ENCODE results near the gene OSCAR. TPM values are rescaled to one million over a fixed set of nuclear protein-coding genes. Genes with fewer than 3 reads are reported as not detected.

Gene OSCAR
- total RNA-seq, 4 donors from 2014 or later = 0.49 to 2.7 (median 1.8) TPM

DNA sequence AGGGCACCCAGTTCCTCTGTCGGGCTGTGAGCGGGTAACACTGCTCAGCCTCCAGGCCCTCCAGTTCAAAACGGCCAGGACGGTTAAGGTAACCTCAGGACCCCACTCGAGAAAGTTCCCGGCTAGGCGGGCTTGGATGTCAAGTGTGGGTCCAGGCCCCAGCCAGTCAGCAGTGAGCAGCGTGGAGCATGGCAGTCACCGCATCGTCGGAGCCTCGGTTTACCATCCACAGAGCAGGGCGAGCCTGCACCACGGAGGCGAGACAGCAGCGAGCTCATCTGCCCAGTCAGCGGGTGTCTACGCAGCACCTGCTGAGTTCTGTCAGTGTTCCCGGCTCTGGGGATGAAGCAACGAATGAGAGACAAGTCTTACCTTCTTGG, 29.0 kb upstream of the OSCAR start:
- no peaks in the 10 kb centered on the region for H3K9me3 ChIP-seq
- DNase-seq (ENCODE audit: low spot score in 2 of 2) = peak in 1 of 2 donors; percentile 55
- H3K27ac ChIP-seq = no peak overlapping the region
- peaks cover 5% of the 10 kb centered on the region for H3K4me1 ChIP-seq
- 87% methylated on average over 11 of the region's 20 CpGs for WGBS
- TF ChIP-seq POLR2AphosphoS5 (IDR thresholded peaks at IDR 0.05) (no peak), EP300 (IDR thresholded peaks at IDR 0.05) (no peak), POLR2A (IDR thresholded peaks at IDR 0.05) (no peak)
- TF ChIP-seq, protein P1, sequence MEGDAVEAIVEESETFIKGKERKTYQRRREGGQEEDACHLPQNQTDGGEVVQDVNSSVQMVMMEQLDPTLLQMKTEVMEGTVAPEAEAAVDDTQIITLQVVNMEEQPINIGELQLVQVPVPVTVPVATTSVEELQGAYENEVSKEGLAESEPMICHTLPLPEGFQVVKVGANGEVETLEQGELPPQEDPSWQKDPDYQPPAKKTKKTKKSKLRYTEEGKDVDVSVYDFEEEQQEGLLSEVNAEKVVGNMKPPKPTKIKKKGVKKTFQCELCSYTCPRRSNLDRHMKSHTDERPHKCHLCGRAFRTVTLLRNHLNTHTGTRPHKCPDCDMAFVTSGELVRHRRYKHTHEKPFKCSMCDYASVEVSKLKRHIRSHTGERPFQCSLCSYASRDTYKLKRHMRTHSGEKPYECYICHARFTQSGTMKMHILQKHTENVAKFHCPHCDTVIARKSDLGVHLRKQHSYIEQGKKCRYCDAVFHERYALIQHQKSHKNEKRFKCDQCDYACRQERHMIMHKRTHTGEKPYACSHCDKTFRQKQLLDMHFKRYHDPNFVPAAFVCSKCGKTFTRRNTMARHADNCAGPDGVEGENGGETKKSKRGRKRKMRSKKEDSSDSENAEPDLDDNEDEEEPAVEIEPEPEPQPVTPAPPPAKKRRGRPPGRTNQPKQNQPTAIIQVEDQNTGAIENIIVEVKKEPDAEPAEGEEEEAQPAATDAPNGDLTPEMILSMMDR (IDR thresholded peaks at IDR 0.05) = no peak
- peaks cover 74% of the 10 kb centered on the region for H3K36me3 ChIP-seq
- no peaks in the 10 kb centered on the region for H3K27me3 ChIP-seq
- no peak overlapping the region for H3K4me3 ChIP-seq

DNA sequence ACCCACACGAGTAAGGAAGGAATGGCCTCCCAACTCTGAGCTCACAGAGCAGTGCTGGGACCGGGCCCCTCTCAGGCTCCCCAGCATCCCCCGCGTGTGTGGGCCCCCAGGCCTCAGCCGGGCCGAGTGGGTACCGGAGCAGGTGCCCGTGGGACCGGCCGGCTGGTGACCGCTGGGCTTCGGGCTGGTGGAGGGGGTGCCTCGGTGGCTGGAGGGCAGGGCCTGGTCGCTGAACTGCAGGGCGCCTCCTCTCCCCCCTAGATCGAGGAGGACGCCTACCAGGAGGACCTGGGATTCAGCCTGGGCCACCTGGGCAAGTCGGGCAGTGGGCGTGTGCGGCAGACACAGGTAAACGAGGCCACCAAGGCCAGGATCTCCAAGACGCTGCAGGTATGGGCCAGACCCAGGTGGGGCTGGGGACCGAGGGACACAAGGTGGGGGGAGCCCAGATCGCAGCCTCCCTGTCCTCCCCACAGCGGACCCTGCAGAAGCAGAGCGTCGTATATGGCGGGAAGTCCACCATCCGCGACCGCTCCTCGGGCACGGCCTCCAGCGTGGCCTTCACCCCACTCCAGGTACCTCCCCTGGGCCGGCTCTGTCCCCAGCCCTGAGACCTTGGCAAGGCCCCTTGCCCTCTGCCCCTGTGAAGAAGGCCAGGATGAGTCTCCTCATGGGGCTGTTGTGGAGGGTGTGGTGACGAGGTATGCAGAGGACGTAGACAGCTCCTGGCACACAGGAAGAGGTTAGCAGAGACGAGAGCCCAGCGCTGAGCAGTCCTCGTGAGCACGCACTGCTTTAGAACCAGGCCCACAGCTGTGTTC, 28.4 kb upstream of the OSCAR start:
- peaks cover 80% of the 10 kb centered on the region for H3K36me3 ChIP-seq
- no peak overlapping the region for H3K4me3 ChIP-seq
- peak in 1 of 2 donors; percentile 57 for DNase-seq (ENCODE audit: low spot score in 2 of 2)
- H3K4me1 ChIP-seq = no peaks in the 10 kb centered on the region
- no peaks in the 10 kb centered on the region for H3K9me3 ChIP-seq
- no peaks in the 10 kb centered on the region for H3K27me3 ChIP-seq
- 96% methylated on average over 33 of the region's 41 CpGs for WGBS
- no peak overlapping the region for H3K27ac ChIP-seq
- TF ChIP-seq EP300 (IDR thresholded peaks at IDR 0.05) (no peak), POLR2A (IDR thresholded peaks at IDR 0.05) (no peak), POLR2AphosphoS5 (IDR thresholded peaks at IDR 0.05) (no peak)
- TF ChIP-seq, protein P1 (IDR thresholded peaks at IDR 0.05) = no peak

DNA sequence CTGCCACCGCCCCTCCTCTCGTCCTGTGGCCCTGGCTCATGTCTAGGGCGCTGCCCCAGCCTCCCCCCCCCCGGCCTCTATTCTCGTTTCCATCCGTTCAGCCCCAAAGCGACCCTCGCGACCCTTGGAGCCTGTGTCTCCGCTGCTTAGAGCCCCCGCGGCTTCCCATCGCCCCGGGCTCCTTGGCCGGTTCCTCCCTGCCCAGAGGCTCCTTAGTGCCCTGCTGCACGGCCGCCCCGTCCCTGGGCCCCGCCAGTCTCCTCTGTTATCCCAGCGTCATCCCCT, 27.8 kb upstream of the OSCAR start:
- DNase-seq (ENCODE audit: low spot score in 2 of 2) = no peak
- Histone ChIP-seq H3K4me3 (no peak overlapping the region), H3K27ac (no peak overlapping the region), H3K4me1 (no peaks in the 10 kb centered on the region), H3K9me3 (no peaks in the 10 kb centered on the region), H3K36me3 (peaks cover 86% of the 10 kb centered on the region), H3K27me3 (no peaks in the 10 kb centered on the region)
- WGBS = 94% methylated on average over 20 of the region's 20 CpGs
- TF ChIP-seq, protein P1 (IDR thresholded peaks at IDR 0.05) = no peak
- no peak for TF ChIP-seq EP300 (IDR thresholded peaks at IDR 0.05)
- TF ChIP-seq POLR2AphosphoS5 (IDR thresholded peaks at IDR 0.05) = no peak
- TF ChIP-seq POLR2A (IDR thresholded peaks at IDR 0.05) = no peak

DNA sequence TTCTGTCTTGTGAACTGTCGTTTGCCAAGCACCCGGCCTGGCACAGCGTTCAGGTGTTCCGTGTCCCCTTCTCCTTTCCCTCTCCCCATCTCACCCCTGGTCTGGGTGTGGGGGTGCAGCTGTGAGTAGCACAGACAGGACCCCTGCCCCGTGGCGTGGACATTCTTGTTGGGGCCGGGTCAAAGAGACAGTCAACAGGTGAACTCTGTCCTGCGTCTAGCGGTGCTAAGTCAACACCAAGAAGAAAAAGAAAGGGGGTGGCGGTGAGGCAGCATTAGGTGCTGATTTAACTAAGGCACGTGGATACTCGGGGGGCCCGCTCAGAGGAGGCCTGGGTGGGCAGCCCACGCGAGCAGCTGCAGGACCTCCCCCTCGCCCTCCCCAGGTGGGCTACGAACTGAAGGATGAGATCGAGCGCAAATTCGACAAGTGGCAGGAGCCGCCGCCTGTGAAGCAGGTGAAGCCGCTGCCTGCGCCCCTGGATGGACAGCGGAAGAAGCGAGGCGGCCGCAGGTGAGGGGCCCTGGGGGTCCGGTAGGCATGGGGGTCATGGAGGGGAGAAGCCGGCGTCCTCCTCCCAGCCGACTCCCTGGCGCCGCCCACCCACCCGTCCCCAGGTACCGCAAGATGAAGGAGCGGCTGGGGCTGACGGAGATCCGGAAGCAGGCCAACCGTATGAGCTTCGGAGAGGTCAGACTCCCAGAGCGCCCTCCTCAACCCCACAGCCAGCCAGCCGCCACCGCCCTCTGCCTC, 27.3 kb upstream of the OSCAR start:
- Histone ChIP-seq H3K4me3 (no peak overlapping the region), H3K27ac (no peak overlapping the region), H3K36me3 (peaks cover 91% of the 10 kb centered on the region), H3K9me3 (no peaks in the 10 kb centered on the region), H3K4me1 (no peaks in the 10 kb centered on the region), H3K27me3 (no peaks in the 10 kb centered on the region)
- TF ChIP-seq POLR2AphosphoS5 (IDR thresholded peaks at IDR 0.05) (no peak), EP300 (IDR thresholded peaks at IDR 0.05) (no peak), POLR2A (IDR thresholded peaks at IDR 0.05) (no peak)
- TF ChIP-seq, protein P1 (IDR thresholded peaks at IDR 0.05) = no peak
- peak in 1 of 2 donors; percentile 58 for DNase-seq (ENCODE audit: low spot score in 2 of 2)
- 96% methylated on average over 43 of the region's 44 CpGs for WGBS

DNA sequence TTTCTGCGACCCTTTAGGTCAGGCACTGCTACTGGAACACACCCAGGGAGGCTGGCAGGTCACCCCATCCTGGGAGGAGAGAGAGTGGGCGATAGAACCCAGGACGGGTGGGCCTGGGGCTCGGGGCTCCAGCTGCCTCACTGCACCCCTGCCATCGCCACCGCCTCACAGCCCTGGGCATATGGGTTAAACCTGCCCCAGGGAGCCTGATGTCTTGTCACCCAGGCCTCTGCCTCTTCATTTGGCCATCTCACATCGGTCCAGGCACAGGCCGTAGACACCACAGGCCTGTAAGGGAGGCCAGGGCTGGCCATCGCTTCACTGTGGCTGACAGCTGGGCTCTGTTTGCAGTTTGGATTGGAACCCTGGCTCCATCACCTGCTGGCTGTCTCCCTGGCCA, 25.1 kb upstream of the OSCAR start:
- H3K27ac ChIP-seq = no peak overlapping the region
- H3K4me1 ChIP-seq = no peaks in the 10 kb centered on the region
- H3K27me3 ChIP-seq = no peaks in the 10 kb centered on the region
- 93% methylated on average over 7 of the region's 9 CpGs for WGBS
- DNase-seq (ENCODE audit: low spot score in 2 of 2) = no peak
- no peak overlapping the region for H3K4me3 ChIP-seq
- TF ChIP-seq POLR2AphosphoS5 (IDR thresholded peaks at IDR 0.05) (no peak), POLR2A (IDR thresholded peaks at IDR 0.05) (no peak)
- TF ChIP-seq, protein P1 (IDR thresholded peaks at IDR 0.05) = no peak
- H3K36me3 ChIP-seq = peaks cover 97% of the 10 kb centered on the region
- H3K9me3 ChIP-seq = no peaks in the 10 kb centered on the region

All from suprapubic skin (tissue), 4 donors.